Activated CD8-positive, alpha-beta memory T cell treated with anti-CD3 and anti-CD28 coated beads for 1 hour (primary cell): ENCODE measurements around the gene PI16.
"Not testable (repeated sequence)": the region's sequence is repeated elsewhere in the genome, so short reads cannot be mapped to it uniquely, and the experiment has no call there.

Experiments
- DNase-seq, 2 donors: peaks; one replicate each; pipeline ENCODE4 v3.0.0-alpha.2; 2020; ENCODE audit warnings: low read depth in 1 of 2; ENCODE audit errors: extremely low read depth in 1 of 2

PI16 gene

DNA sequence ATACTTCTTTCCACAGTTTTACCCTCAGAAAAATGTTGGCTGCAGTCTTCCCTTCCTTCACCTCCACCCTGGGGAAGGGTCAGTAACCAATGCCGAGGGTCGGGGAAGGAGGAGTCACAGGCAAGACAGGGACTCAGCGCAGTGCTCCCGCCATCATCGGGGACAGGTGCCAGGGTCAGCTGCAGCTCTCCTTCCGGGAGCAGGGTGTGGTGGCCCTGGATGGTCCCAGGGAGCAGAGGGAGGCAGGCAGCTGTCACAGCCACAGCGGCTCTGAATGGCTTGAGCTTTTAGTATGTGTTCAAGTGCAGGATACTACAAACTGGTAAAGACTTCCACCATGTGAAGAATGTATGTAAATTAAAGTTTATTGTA is 26.0 kb upstream of the PI16 start:
- DNase-seq, result no peak

DNA sequence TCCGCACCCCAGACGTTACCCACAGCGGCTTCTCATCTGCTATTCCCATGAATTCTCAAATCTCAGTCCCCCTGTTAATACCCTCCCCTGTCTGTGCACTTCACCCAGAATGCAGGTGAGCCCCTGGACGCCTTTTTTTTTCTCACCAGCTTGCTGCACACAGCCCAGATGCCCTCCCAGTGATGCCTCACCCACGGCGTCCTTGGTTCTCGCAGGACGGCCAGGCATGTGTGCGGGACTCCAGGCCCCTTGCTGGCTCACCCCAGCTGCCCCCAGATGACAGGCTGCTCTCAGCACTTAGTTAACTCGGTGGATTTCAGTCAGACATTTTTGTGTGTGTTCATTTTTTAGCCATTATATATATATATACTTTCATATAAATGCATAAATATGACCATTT is 25.4 kb upstream of the PI16 start:
- DNase-seq, result no peak

GRCh38 chr6:36929607-36930006 is 24.9 kb upstream of the PI16 start:
- DNase-seq, result no peak

DNA sequence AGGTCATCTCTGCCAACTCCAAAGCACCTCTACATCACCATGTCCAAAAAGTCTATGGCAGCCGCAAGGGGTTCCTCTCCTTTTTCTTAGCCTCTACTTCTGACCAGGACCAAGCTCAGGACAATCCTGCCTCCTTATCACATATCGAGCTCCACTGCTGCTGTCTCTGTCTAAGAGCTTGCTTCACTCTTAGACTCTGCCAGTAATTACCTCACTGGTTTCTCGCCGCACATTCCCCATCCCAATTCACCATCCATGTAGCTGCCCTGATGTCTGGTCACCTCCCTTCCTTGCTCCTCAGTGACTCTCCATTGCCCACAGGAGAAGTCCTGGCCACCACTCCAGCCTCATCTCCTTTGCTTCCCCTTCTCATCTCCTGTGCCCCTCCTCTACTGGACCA is 24.1 kb upstream of the PI16 start:
- no peak for DNase-seq

DNA sequence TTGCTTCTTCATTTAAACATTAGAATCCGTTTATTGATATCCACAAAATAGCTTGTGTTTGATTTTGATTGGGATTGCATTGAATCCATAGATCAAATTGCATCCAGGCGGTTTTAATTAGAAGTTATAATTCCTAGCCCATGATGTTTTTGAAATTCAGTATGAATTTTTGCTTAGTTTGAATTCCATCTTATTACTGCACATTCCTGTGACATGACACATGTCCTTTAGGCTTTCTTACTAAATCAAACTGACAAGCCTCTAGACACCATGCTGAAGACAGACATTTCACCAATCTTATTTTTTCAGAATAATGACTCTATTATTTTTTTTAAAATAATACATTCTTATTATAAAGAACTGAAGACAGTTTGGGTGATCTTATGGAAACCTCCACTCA is 21.4 kb upstream of the PI16 start:
- no peak for DNase-seq

DNA sequence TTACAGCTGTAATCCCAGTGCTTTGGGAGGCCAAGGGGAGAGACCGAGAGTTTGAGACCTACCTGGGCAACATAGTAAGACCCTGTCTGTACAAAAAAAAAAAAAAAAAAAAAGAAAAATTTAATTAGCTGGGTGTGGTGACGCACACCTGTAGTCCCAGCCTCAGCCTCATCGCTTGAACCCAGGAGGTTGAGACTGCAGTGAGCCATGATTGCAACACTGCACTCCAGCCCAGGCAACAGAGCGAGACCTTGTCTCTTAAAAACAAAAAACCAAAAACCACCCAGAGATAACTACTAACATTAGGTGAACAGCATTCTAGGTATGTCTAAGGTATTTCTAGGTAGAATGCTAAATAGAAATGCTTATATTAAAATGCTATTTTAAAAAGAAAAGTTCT is 21.0 kb upstream of the PI16 start:
- no peak for DNase-seq

DNA sequence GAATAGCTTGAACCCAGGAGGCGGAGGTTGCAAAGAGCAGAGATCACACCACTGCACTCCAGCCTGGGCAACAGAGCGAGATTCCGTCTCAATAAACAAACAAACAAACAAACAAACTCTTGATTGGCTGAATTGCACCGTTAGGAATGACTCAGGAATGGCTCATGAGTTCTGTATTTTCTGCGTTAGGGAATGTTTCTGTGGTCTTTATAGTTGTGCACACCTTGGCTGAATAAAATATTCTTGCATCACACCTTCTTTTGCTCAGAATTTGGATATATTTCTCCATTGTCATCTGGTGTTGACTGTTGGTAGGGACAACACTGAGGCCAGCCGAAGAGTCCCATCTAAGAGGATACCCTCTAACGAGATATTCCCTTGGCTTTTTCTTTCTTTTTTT is 19.6 kb upstream of the PI16 start:
- no peak for DNase-seq

GRCh38 chr6:36936824-36937223 is 17.7 kb upstream of the PI16 start:
- no peak for DNase-seq

DNA sequence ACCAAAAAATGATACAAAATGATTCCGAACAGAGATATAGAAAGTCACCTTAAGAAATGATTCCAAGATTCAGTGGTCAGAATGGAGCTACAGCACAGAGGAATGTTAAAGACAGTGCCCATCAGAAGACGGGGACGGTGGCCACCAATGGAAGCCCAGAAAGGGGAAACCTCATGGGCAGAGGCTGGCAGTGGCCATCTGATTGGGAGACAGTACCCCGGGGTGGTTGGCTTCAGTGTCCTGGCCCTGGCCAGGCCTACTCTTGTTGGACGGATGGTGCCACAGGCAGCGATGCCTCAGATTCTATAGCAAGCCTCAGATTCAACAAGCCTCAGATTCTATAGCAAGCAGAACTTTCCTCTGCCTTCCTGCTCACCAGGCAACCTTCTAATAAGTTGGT is 16.6 kb upstream of the PI16 start:
- DNase-seq, result no peak

DNA sequence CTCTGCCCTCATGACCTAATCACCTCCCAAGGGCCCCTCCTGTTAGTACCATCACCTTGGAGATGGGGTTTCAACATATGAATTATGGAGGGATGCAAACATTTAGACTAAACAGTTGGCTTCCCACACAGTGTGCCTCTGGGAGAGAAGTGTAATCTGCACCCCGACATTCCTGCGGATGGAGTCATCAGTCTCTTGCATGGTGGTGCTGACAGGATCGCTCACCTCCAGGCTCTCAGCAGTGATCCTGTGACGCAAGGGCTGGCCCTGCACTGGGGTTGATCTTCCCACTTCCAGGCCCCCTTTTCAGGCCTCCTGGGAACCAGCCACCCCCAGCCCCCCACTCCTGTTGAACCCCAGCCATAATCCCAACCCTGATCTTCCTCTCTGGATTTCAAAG is 16.0 kb upstream of the PI16 start:
- no peak for DNase-seq

GRCh38 chr6:36939005-36939404 is 15.5 kb upstream of the PI16 start:
- not testable (repeated sequence) for DNase-seq

- DNase-seq, result no peak
Measured at GRCh38 chr6:36940027-36940426, 14.5 kb upstream of the PI16 start.

DNA sequence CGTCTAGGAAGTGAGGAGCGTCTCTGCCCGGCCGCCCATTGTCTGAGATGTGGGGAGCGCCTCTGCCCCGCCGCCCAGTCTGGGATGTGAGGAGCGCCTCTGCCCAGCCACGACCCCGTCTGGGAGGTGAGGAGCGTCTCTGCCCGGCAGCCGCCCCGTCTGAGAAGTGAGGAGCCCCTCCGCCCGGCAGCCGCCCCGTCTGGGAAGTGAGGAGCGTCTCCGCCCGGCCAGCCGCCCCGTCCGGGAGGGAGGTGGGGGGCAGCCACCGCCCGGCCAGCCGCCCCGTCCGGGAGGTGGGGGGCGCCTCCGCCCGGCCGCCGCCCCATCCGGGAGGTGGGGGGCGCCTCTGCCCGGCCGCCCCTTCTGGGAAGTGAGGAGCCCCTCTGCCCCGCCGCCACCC is 13.0 kb upstream of the PI16 start:
- not testable (repeated sequence) for DNase-seq

GRCh38 chr6:36942329-36942728 is 12.2 kb upstream of the PI16 start:
- DNase-seq, result not testable (repeated sequence)

- DNase-seq, result no peak
Measured at GRCh38 chr6:36944650-36945049, 9.9 kb upstream of the PI16 start.

DNA sequence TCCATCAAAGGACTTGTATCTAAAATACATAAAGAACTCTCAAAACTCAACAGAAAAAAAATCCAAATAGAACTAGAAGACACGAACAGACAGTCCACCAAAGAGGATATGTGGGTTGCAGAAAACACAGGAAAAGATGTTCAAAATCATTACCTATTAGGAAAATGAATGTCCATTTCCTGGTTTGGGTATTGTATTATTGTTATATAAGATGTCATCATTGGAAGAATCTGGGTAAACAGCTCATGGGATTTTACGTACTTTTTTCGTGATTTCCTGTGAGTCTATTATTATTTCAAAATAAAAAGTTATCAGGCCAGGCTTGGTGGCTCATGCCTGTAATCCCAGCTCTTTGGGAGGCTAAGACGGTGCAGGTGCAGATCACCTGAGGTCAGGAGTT is 9.2 kb upstream of the PI16 start:
- DNase-seq, result no peak

DNA sequence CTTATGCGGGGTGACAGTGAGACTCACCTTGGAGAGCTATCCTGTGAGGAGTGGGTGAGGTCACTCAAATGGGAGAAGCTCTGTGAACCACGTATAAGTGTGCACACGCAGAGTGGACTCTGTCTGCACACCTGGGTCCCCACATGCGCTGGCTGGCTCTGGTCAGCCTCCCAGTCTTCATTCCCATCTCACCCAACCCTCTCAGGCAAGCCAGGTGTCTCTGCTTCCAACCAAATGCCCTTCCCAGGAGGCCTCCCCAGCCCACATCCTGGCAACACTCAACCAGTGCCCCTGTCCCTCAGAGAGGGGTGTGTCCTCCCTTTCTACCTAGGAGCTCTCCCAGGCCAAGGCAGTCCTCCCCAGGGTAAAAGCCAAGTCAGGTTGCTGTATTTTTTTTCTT is 8.0 kb upstream of the PI16 start:
- DNase-seq, result no peak

DNA sequence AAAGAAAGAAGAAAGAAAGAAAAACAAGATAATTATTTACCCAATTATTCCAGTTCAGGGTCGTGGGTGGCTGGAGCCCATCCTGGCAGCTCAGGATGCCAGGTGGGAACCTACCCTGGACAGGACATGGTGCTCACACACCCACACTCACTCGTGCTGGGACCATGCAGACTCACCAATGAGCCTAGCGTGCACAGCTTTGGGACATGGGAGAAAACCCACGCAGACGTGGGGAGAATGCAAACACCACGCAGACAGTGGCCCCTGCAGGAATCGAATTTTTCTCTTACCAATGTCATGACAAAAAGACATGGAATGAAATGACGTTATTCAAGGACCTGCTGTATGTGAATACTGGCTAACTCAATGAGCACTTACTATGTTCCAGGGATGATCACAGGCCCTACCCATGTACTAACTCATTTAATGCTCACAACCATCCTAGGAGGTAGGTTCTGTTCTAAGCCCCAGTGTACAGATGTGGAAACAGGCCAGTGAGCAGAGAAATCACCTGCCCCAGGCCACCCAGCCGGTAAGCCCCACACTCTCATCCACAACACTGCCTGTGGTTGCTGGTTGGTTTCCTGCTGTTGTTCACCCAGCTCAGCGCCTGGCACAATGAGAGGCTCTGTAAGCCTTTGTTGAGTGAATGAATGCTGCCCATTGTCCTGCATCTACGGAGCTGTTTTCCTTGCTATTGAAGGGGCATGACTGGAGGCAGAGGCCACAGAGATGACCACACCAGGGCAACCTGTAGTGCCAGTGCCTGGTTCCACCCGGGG is 6.8 kb upstream of the PI16 start:
- DNase-seq, result no peak

DNA sequence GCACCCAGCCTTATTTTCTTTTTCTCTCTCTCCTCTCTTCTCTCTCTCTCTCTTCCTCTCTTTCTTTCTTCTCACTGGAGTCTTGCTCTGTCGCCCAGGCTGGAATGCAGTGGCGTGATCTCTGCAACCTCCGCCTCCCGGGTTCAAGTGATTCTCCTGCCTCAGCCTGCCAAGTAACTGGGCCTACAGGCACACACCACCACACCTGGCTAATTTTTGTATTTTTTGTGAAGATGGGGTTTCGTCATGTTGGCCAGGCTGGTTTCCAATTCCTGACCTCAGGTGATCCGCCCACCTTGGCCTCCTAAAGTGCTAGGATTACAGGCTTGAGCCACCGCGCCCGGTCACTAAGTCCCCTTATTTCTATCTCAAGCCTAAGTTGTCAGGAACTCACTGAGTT is 5.5 kb upstream of the PI16 start:
- not testable (repeated sequence) for DNase-seq

DNA sequence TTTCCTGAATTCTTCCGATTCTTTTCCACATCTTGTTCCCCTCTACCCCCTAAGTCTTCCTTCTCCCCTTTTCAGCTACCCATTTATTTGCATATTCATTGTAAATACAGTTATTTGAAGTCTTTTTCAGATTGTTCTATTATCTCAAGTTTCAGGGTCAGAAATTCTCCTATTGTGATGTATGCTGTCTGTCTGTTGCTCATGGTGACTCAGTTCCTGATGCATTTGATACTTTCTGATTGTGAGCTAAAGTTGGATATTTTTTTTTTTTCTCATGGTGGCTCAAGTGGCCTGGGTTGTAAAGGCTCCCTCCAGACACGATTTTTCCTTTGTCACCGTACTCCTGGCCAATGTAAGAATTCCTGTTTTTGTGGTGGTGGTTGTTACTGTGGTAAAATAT is 4.9 kb upstream of the PI16 start:
- DNase-seq, result no peak

- DNase-seq, result no peak
Measured at GRCh38 chr6:36953931-36954261, 642 bp upstream of the PI16 start.

DNA sequence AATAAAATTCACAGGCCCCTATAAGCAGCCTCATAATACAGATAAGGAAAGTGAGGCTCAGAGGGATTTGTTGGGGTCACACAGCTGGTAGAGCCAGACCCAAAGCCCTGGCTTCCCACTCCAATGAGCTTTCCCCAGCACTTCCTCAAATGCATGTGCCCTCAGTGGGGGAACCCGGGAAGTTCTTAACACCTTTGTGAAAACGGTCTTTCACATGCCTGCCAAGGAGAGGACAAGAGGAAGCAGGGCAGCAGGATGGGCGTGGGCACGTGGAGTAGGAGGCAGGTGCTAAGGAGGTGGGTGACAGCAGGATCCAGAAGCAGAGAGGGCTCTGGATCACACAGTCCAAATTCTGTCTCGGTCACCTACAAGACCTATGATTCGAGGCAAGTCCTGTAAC is 598 bp downstream of the PI16 start:
- no peak for DNase-seq

- no peak for DNase-seq
Measured at GRCh38 chr6:36955671-36956445, 1.3 kb downstream of the PI16 start.
